Kidney epithelial cell (primary cell): Measurements from ENCODE around the gene EDEM3. TPM values are rescaled to one million over a fixed set of nuclear protein-coding genes. Genes with fewer than 3 reads are reported as not detected.
"Not testable (repeated sequence)": the region's sequence is repeated elsewhere in the genome, so short reads cannot be mapped to it uniquely, and the experiment has no call there.

Experiments used
- DNase-seq: peaks from one replicate; pipeline ENCODE4 v3.0.0-alpha.2; 2010; ENCODE audit warnings: low read depth
- H3K27me3 ChIP-seq: 2 replicates; pipeline ENCODE4 v1.6.0; 2011; ENCODE audit warnings: low read length; ENCODE audit not compliant: control insufficient read depth, insufficient read depth
- H3K36me3 ChIP-seq: 2 replicates; pipeline ENCODE4 v1.5.1; 2011; ENCODE audit warnings: low read length; ENCODE audit not compliant: control insufficient read depth, insufficient read depth
- H3K4me3 ChIP-seq: 2 replicates; pipeline ENCODE4 v1.5.1; 2011; ENCODE audit warnings: low read depth, mild to moderate bottlenecking, control low read depth, low read length
- CTCF ChIP-seq: IDR thresholded peaks from 2 replicates; pipeline ENCODE4 v1.5.1; 2011; ENCODE audit warnings: mild to moderate bottlenecking, moderate library complexity, low read length, control low read depth, inconsistent platforms; ENCODE audit not compliant: insufficient read depth, poor library complexity, severe bottlenecking
- total RNA-seq: library from RNA; depleted of rRNA; stranded (reverse); fragments of >200 nt; gene quantifications from 2 replicates; pipeline ENCODE4 v1.2.3, GENCODE V29; 2015

Gene EDEM3
- total RNA-seq, 1 donor from 2014 or later, result 20.2 TPM

- TF ChIP-seq CTCF, result no peak
- no peak overlapping the region for H3K4me3 ChIP-seq
- no peak for DNase-seq
- no peaks in the 10 kb centered on the region for H3K36me3 ChIP-seq
- H3K27me3 ChIP-seq, result no peaks in the 10 kb centered on the region
These were observed 12.9 kb upstream of the EDEM3 start for GRCh38 chr1:184767591-184767990.

- no peaks in the 10 kb centered on the region for H3K27me3 ChIP-seq
- H3K4me3 ChIP-seq, result no peak overlapping the region
- no peak for DNase-seq
- no peaks in the 10 kb centered on the region for H3K36me3 ChIP-seq
- TF ChIP-seq CTCF, result no peak
These were observed 9.8 kb upstream of the EDEM3 start for GRCh38 chr1:184764483-184764882.

- H3K27me3 ChIP-seq, H3K36me3 ChIP-seq, DNase-seq, H3K4me3 ChIP-seq: not testable (repeated sequence)
These were observed 8.9 kb upstream of the EDEM3 start for GRCh38 chr1:184763520-184763919.

- DNase-seq, result no peak
- no peak for TF ChIP-seq CTCF
- Histone ChIP-seq H3K36me3 (no peaks in the 10 kb centered on the region), H3K27me3 (no peaks in the 10 kb centered on the region), H3K4me3 (no peak overlapping the region)
These were observed 7.4 kb upstream of the EDEM3 start for GRCh38 chr1:184761969-184762485.

- no peak for DNase-seq
- Histone ChIP-seq H3K4me3 (no peak overlapping the region), H3K27me3 (no peaks in the 10 kb centered on the region), H3K36me3 (no peaks in the 10 kb centered on the region)
- no peak for TF ChIP-seq CTCF
These were observed 5.0 kb upstream of the EDEM3 start for GRCh38 chr1:184759651-184760050.

- no peak for TF ChIP-seq CTCF
These were observed 4.5 kb upstream of the EDEM3 start for GRCh38 chr1:184759112-184759511.

More at GRCh38 chr1:184759112-184759511, 4.5 kb upstream of the EDEM3 start:
- no peaks in the 10 kb centered on the region for H3K36me3 ChIP-seq
- H3K4me3 ChIP-seq, result no peak overlapping the region
- no peak for DNase-seq
- H3K27me3 ChIP-seq, result no peaks in the 10 kb centered on the region
